ENCODE measurements around the gene GALNTL6.
"Not testable (repeated sequence)": the region's sequence is repeated elsewhere in the genome, so short reads cannot be mapped to it uniquely, and the experiment has no call there.

GALNTL6 gene

DNA sequence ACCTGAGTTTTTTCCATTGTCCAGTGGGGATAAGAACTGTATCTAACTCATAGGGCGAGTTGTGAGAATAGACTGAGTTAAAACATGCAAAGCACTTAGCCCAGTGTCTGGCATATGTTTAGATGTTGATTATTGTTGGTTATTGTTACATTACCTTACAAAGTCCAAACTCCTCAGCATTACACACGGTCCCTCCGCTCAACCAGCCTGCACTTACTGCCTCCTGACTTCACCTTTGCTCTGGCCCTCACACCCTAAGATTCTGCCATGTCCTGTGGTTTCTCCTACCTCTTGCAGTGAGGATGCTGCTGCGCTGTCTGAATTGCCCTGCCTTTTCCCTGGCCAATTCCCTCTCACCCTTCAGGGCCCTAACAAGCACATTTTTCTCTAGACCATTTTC lies 1053.2 kb downstream of the GALNTL6 start:
- H3K27me3 ChIP-seq (ENCODE audit: control insufficient read depth in 1 of 2, insufficient read depth in 2 of 2, low read length in 2 of 2), result no peaks in the 10 kb centered on the region
- H3K9ac ChIP-seq (ENCODE audit: low read length in 2 of 2), result no peak overlapping the region
- no peak overlapping the region for H3K27ac ChIP-seq (ENCODE audit: low read length)
- H3K4me3 ChIP-seq (ENCODE audit: low read length in 2 of 2), result no peak overlapping the region
- no peaks in the 10 kb centered on the region for H3K9me3 ChIP-seq (ENCODE audit: control insufficient read depth in 2 of 2, low read length in 2 of 2)
- H3K4me1 ChIP-seq (ENCODE audit: control insufficient read depth, insufficient read depth, low read length), result no peaks in the 10 kb centered on the region
- no peaks in the 10 kb centered on the region for H3K36me3 ChIP-seq (ENCODE audit: control insufficient read depth in 2 of 2, insufficient read depth in 2 of 2, low read length in 2 of 2)

DNA sequence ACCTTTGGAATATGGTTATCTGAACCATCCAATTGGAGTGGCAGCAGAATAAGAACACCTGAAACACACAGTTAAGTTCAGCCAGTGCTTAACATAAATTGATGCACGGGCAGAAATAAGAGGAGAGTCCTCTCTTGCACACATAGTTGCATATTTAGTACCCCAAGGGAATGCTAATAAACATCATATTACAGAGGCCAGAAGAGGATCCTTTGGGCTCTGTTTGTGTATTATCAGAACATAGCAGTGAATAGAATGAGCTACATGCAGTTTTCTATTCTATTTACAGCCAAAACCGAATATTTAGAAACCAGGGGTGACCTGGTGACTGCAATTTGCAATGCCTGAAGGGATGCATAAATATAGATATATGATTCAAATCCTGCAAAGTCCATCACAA lies 1054.6 kb downstream of the GALNTL6 start:
- no peaks in the 10 kb centered on the region for H3K36me3 ChIP-seq (ENCODE audit: control insufficient read depth in 2 of 2, insufficient read depth in 2 of 2, low read length in 2 of 2)
- H3K9me3 ChIP-seq (ENCODE audit: control insufficient read depth in 2 of 2, low read length in 2 of 2), result no peaks in the 10 kb centered on the region
- H3K27me3 ChIP-seq (ENCODE audit: control insufficient read depth in 1 of 2, insufficient read depth in 2 of 2, low read length in 2 of 2), result no peaks in the 10 kb centered on the region
- no peaks in the 10 kb centered on the region for H3K4me1 ChIP-seq (ENCODE audit: control insufficient read depth, insufficient read depth, low read length)
- H3K27ac ChIP-seq (ENCODE audit: low read length), result no peak overlapping the region
- no peak overlapping the region for H3K9ac ChIP-seq (ENCODE audit: low read length in 2 of 2)
- no peak overlapping the region for H3K4me3 ChIP-seq (ENCODE audit: low read length in 2 of 2)

DNA sequence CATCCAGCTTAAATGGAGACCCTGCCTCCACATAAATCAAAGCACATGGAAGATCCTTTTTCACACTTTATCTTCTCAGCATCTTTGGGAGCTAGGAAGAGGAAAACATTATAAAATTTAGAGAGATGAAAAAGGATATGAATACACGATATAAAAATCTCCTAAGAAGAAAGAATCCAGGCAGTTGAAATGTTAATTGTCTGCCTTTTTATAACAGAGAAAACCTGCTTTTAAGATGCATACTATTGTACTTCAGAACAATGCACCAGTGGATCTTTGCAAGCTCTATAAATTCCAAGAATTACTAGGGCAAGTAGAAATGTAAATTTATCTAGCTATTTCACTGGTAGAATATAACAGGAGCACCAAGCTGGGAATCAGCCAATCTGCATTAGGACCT lies 1055.1 kb downstream of the GALNTL6 start:
- no peak overlapping the region for H3K4me3 ChIP-seq (ENCODE audit: low read length in 2 of 2)
- H3K9me3 ChIP-seq (ENCODE audit: control insufficient read depth in 2 of 2, low read length in 2 of 2), result no peaks in the 10 kb centered on the region
- no peak overlapping the region for H3K27ac ChIP-seq (ENCODE audit: low read length)
- no peaks in the 10 kb centered on the region for H3K27me3 ChIP-seq (ENCODE audit: control insufficient read depth in 1 of 2, insufficient read depth in 2 of 2, low read length in 2 of 2)
- H3K9ac ChIP-seq (ENCODE audit: low read length in 2 of 2), result no peak overlapping the region
- H3K4me1 ChIP-seq (ENCODE audit: control insufficient read depth, insufficient read depth, low read length), result no peaks in the 10 kb centered on the region
- no peaks in the 10 kb centered on the region for H3K36me3 ChIP-seq (ENCODE audit: control insufficient read depth in 2 of 2, insufficient read depth in 2 of 2, low read length in 2 of 2)

DNA sequence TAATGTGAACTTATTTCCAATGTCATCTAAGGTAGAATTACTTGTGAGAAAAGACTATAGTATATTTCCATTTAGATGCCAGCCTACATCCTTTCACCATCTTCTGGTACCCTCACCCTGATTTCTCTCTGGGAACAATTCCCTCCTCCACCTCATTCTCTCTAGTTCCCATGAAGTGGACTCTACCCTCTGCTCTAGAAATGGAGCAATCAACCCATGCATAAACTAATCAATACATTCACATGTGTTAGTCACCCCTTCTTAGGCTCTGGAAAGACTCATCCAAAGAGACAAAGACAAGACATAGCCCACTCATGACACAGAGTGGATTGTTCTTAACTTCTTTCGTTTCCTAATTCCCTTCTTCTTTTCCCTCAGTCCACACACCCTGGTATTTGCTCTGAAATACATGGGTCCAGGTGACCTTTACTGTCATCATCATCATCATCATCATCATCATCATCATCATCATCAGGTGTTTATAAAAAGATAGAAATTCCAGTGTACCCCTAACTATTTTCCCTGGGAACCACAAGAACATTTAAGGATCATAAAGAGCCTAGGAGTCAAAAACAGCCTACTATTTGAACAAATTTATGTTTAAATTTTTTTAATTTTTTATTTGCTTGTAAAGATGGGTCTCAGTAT lies 1056.5 kb downstream of the GALNTL6 start:
- Histone ChIP-seq H3K4me3 (ENCODE audit: low read length in 2 of 2) (no peak overlapping the region), H3K9ac (ENCODE audit: low read length in 2 of 2) (no peak overlapping the region), H3K36me3 (ENCODE audit: control insufficient read depth in 2 of 2, insufficient read depth in 2 of 2, low read length in 2 of 2) (no peaks in the 10 kb centered on the region), H3K27me3 (ENCODE audit: control insufficient read depth in 1 of 2, insufficient read depth in 2 of 2, low read length in 2 of 2) (no peaks in the 10 kb centered on the region), H3K4me1 (ENCODE audit: control insufficient read depth, insufficient read depth, low read length) (no peaks in the 10 kb centered on the region), H3K9me3 (ENCODE audit: control insufficient read depth in 2 of 2, low read length in 2 of 2) (no peaks in the 10 kb centered on the region), H3K27ac (ENCODE audit: low read length) (no peak overlapping the region)

DNA sequence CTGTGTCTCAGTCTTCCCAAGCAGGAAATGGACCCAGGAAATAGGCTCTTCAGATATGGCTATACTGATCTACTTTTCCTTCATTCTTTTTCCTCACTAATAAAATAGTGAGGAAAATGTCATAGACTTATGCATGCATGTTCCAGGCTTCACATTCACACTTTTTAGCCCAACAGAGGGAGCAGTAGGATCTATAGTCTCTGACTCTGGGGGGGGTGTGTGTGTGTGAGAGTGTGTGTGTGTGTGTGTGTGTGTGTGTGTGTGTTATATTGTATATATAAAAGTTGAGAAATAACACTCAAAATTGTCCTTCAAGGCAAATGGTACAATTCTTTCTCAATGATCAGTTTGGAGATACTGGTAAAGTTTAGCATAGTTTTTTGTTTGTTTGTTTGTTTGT lies 1058.2 kb downstream of the GALNTL6 start:
- no peak overlapping the region for H3K9ac ChIP-seq (ENCODE audit: low read length in 2 of 2)
- no peaks in the 10 kb centered on the region for H3K4me1 ChIP-seq (ENCODE audit: control insufficient read depth, insufficient read depth, low read length)
- no peak overlapping the region for H3K4me3 ChIP-seq (ENCODE audit: low read length in 2 of 2)
- H3K27ac ChIP-seq (ENCODE audit: low read length), result no peak overlapping the region
- H3K9me3 ChIP-seq (ENCODE audit: control insufficient read depth in 2 of 2, low read length in 2 of 2), result no peaks in the 10 kb centered on the region
- no peaks in the 10 kb centered on the region for H3K36me3 ChIP-seq (ENCODE audit: control insufficient read depth in 2 of 2, insufficient read depth in 2 of 2, low read length in 2 of 2)
- H3K27me3 ChIP-seq (ENCODE audit: control insufficient read depth in 1 of 2, insufficient read depth in 2 of 2, low read length in 2 of 2), result no peaks in the 10 kb centered on the region

DNA sequence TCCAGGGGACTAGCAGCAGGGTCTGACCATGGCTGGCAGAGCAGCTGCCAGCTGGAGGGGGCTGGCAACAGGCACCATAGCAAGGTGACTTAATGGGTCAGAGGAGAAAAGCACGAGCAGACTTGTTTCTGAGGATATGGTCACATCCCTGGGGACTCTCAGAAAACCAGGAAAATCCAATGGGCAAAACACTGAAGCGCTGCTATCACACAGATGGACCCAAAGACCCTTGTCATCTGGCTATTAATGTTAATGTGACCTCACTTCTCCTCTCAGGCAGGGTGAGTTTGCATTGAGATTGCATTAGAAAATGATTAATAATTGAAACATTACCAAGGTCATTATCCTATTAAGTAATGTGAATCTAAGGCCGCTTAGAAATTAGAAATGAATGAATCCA lies 1061.7 kb downstream of the GALNTL6 start:
- Histone ChIP-seq H3K4me1 (ENCODE audit: control insufficient read depth, insufficient read depth, low read length) (no peaks in the 10 kb centered on the region), H3K9me3 (ENCODE audit: control insufficient read depth in 2 of 2, low read length in 2 of 2) (no peaks in the 10 kb centered on the region), H3K36me3 (ENCODE audit: control insufficient read depth in 2 of 2, insufficient read depth in 2 of 2, low read length in 2 of 2) (no peaks in the 10 kb centered on the region), H3K4me3 (ENCODE audit: low read length in 2 of 2) (no peak overlapping the region), H3K27ac (ENCODE audit: low read length) (no peak overlapping the region), H3K9ac (ENCODE audit: low read length in 2 of 2) (no peak overlapping the region), H3K27me3 (ENCODE audit: control insufficient read depth in 1 of 2, insufficient read depth in 2 of 2, low read length in 2 of 2) (no peaks in the 10 kb centered on the region)

DNA sequence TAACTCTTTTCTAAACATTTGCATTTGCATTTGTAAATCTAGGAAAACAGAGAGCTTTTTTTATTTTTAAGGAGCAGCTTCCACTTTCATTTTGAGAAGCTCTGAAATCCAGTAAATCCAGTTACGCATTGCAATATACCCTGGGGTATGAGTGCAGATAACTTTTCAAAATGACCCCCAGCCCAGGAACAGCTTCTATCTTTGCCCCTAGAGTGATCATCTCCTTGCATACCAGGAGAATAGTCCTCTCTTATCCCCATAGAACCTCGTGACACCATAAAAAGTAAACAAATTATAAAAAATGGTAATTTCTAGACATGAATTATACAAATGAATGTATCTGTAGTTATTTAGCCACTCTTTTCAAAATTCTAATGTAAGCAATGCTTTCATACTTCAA lies 1063.2 kb downstream of the GALNTL6 start:
- Histone ChIP-seq H3K9me3 (ENCODE audit: control insufficient read depth in 2 of 2, low read length in 2 of 2) (no peaks in the 10 kb centered on the region), H3K4me3 (ENCODE audit: low read length in 2 of 2) (no peak overlapping the region), H3K27ac (ENCODE audit: low read length) (no peak overlapping the region), H3K4me1 (ENCODE audit: control insufficient read depth, insufficient read depth, low read length) (no peaks in the 10 kb centered on the region), H3K9ac (ENCODE audit: low read length in 2 of 2) (no peak overlapping the region), H3K36me3 (ENCODE audit: control insufficient read depth in 2 of 2, insufficient read depth in 2 of 2, low read length in 2 of 2) (no peaks in the 10 kb centered on the region), H3K27me3 (ENCODE audit: control insufficient read depth in 1 of 2, insufficient read depth in 2 of 2, low read length in 2 of 2) (no peaks in the 10 kb centered on the region)

DNA sequence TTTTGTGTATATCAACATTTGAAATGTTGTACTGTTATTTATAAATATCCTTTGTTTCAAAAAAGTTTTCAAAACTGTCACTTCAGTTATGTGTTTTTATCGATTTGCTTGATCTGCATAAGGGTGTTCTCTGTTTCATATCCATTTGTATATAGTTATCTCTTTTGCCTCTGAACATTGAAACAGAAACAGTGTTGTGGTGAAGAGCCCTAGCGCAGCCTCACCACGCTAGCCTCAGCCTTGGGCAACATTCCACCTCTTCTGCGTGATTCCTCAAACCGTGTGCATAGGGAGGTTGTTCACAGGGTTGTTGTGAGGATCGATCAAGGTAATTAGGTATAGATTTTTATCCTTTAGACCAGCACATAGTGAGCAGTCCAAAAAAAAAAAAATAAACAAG lies 1068.4 kb downstream of the GALNTL6 start:
- no peaks in the 10 kb centered on the region for H3K4me1 ChIP-seq (ENCODE audit: control insufficient read depth, insufficient read depth, low read length)
- H3K27ac ChIP-seq (ENCODE audit: low read length), result no peak overlapping the region
- no peak overlapping the region for H3K9ac ChIP-seq (ENCODE audit: low read length in 2 of 2)
- no peaks in the 10 kb centered on the region for H3K36me3 ChIP-seq (ENCODE audit: control insufficient read depth in 2 of 2, insufficient read depth in 2 of 2, low read length in 2 of 2)
- no peak overlapping the region for H3K4me3 ChIP-seq (ENCODE audit: low read length in 2 of 2)
- H3K27me3 ChIP-seq (ENCODE audit: control insufficient read depth in 1 of 2, insufficient read depth in 2 of 2, low read length in 2 of 2), result no peaks in the 10 kb centered on the region
- H3K9me3 ChIP-seq (ENCODE audit: control insufficient read depth in 2 of 2, low read length in 2 of 2), result no peaks in the 10 kb centered on the region

DNA sequence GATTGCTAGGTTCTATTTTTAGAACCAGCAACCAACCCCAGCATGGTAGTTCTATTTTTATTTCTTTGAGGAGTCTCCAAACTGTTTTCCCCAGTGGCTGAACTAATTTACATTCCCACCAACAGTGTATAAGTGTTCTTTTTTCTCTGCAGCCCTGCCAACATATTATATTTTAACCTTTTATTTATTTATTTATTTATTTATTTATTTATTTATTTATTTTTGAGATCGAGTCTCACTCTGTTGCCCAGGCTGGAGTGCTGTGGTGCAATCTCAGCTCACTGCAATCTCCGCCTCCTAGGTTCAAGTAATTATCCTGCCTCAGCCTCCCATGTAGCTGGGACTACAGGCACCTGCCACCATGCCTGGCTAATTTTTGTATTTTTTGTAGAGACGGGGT lies 1074.2 kb downstream of the GALNTL6 start:
- H3K27ac ChIP-seq (ENCODE audit: low read length), result not testable (repeated sequence)

DNA sequence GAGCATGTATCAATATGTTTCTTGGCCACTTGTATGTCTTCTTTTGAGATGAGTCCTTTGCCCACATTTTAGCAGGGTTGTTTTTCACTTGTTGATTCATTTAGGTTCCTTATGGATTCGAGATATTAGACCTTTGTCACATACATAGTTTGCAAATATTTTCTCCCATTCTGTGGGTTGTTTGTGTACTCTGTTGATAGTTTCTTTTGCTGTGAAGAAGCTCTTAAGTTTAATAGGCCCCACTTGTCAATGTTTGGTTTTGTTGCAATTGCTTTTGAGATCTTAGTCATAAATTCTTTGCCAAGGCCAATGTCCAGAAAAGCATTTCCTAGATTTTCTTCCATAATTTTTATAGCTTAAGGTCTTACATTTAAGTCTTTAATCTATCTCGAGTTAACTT lies 1074.8 kb downstream of the GALNTL6 start:
- no peaks in the 10 kb centered on the region for H3K36me3 ChIP-seq (ENCODE audit: control insufficient read depth in 2 of 2, insufficient read depth in 2 of 2, low read length in 2 of 2)
- H3K4me1 ChIP-seq (ENCODE audit: control insufficient read depth, insufficient read depth, low read length), result no peaks in the 10 kb centered on the region
- no peaks in the 10 kb centered on the region for H3K9me3 ChIP-seq (ENCODE audit: control insufficient read depth in 2 of 2, low read length in 2 of 2)
- no peak overlapping the region for H3K27ac ChIP-seq (ENCODE audit: low read length)
- H3K4me3 ChIP-seq (ENCODE audit: low read length in 2 of 2), result no peak overlapping the region
- H3K27me3 ChIP-seq (ENCODE audit: control insufficient read depth in 1 of 2, insufficient read depth in 2 of 2, low read length in 2 of 2), result no peaks in the 10 kb centered on the region
- H3K9ac ChIP-seq (ENCODE audit: low read length in 2 of 2), result no peak overlapping the region

More for the DNA sequence above, 1074.2 kb downstream of the GALNTL6 start:
- not testable (repeated sequence) for H3K4me1 ChIP-seq (ENCODE audit: control insufficient read depth, insufficient read depth, low read length); H3K36me3 ChIP-seq (ENCODE audit: control insufficient read depth in 2 of 2, insufficient read depth in 2 of 2, low read length in 2 of 2); H3K9ac ChIP-seq (ENCODE audit: low read length in 2 of 2); H3K4me3 ChIP-seq (ENCODE audit: low read length in 2 of 2); H3K9me3 ChIP-seq (ENCODE audit: control insufficient read depth in 2 of 2, low read length in 2 of 2); H3K27me3 ChIP-seq (ENCODE audit: control insufficient read depth in 1 of 2, insufficient read depth in 2 of 2, low read length in 2 of 2)

DNA sequence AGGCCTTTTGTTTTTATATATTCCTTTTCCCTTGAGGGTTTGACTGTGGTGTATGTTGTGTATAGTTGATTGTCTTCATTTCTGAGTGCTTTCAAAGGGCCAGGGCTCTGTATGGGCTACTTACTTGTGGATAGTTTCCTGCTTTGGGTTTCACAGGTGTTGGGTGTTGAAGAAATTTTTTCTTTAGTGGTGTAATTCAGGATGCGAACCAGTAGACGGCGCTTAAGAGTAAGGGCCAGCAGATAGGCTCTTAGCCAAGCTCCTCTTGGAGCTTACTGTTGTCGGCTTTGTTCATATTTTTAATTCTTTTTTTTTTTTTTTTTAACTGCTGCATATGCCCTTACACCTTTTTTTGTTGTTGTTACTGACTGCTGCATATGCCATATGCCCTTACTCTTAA lies 1079.1 kb downstream of the GALNTL6 start:
- Histone ChIP-seq H3K36me3 (ENCODE audit: control insufficient read depth in 2 of 2, insufficient read depth in 2 of 2, low read length in 2 of 2) (no peaks in the 10 kb centered on the region), H3K9ac (ENCODE audit: low read length in 2 of 2) (no peak overlapping the region), H3K27me3 (ENCODE audit: control insufficient read depth in 1 of 2, insufficient read depth in 2 of 2, low read length in 2 of 2) (no peaks in the 10 kb centered on the region), H3K27ac (ENCODE audit: low read length) (no peak overlapping the region), H3K4me1 (ENCODE audit: control insufficient read depth, insufficient read depth, low read length) (no peaks in the 10 kb centered on the region), H3K9me3 (ENCODE audit: control insufficient read depth in 2 of 2, low read length in 2 of 2) (peaks cover 2 to 10% of the 10 kb centered on the region in 2 donors), H3K4me3 (ENCODE audit: low read length in 2 of 2) (no peak overlapping the region)
